Measurements from ENCODE around the gene ARPC5.

- TF ChIP-seq POLR2A (IDR thresholded peaks at IDR 0.05; ENCODE audit: low read length) (no peak), HES2 (IDR thresholded peaks at IDR 0.05) (no peak), MYC (IDR thresholded peaks at IDR 0.05; ENCODE audit: borderline replicate concordance, low read length) (no peak), JUNB (IDR thresholded peaks at IDR 0.05) (no peak), CTCF (IDR thresholded peaks at IDR 0.05) (no peak), EP300 (IDR thresholded peaks at IDR 0.05) (no peak), KDM5A (IDR thresholded peaks at IDR 0.05) (no peak), JUN (IDR thresholded peaks at IDR 0.05) (no peak), RAD21 (conservative IDR thresholded peaks at IDR 0.05 in 1 of 2, IDR thresholded peaks at IDR 0.05 in 1 of 2) (no peak), CEBPB (IDR thresholded peaks at IDR 0.05) (no peak)
Observed at GRCh38 chr1:183588827-183589226, 46.8 kb downstream of the ARPC5 start.

Measured in A549 (cell line).